Activated CD4-positive, alpha-beta memory T cell treated with anti-CD3 and anti-CD28 coated beads for 36 hours (primary cell): ENCODE data around the gene OR11G2. TPM values are rescaled to one million over a fixed set of nuclear protein-coding genes. Genes with fewer than 3 reads are reported as not detected.
"Not testable (repeated sequence)": the region's sequence is repeated elsewhere in the genome, so short reads cannot be mapped to it uniquely, and the experiment has no call there.

ENCODE experiments used
- CTCF ChIA-PET: fragments of 350-600 bp; sonication (Branson Sonifier 250); formaldehyde crosslinking; loops from one replicate; lab custom pipeline; 2021; ENCODE audit warnings: antibody characterized with exemption, inconsistent platforms; lab: Charles Lee
- POLR2A ChIA-PET: fragments of 350-600 bp; sonication (Branson Sonifier 250); formaldehyde crosslinking; loops from one replicate; lab custom pipeline; 2021; ENCODE audit warnings: antibody characterized with exemption; lab: Charles Lee
- DNase-seq: peaks from one replicate; pipeline ENCODE4 v3.0.0-alpha.2; 2020
- H3K27ac Mint-ChIP-seq: one replicate; pipeline ENCODE4 v1.8.0; 2021; ENCODE audit warnings: mixed read lengths
- H3K27me3 Mint-ChIP-seq: one replicate; pipeline ENCODE4 v1.8.0; 2021; ENCODE audit warnings: mixed read lengths
- H3K36me3 Mint-ChIP-seq: one replicate; pipeline ENCODE4 v1.8.0; 2021; ENCODE audit warnings: mixed read lengths
- H3K4me1 Mint-ChIP-seq: one replicate; pipeline ENCODE4 v1.8.0; 2021; ENCODE audit warnings: low read depth, mixed read lengths
- H3K4me3 Mint-ChIP-seq: one replicate; pipeline ENCODE4 v1.8.0; 2021; ENCODE audit warnings: mild to moderate bottlenecking, mixed read lengths
- H3K9me3 Mint-ChIP-seq: one replicate; pipeline ENCODE4 v1.8.0; 2021; ENCODE audit warnings: mixed read lengths
- intact Hi-C: fragments of 100-400 bp; cut with micrococcal nuclease; formaldehyde crosslinking; loops from one replicate; pipeline ENCODE4 v1.15.1; 2023
- total RNA-seq, 2 experiments: library from RNA; stranded (reverse); gene quantifications; one replicate each; pipeline ENCODE4 v1.2.3, GENCODE V29; 2021

Gene OR11G2
- total RNA-seq, 2 experiments from 2014 or later = not detected

- POLR2A ChIA-PET = no interaction called here
- Mint-ChIP-seq H3K27ac (no peak overlapping the region), H3K27me3 (no peaks in the 10 kb centered on the region), H3K36me3 (no peaks in the 10 kb centered on the region), H3K9me3 (no peaks in the 10 kb centered on the region), H3K4me1 (no peaks in the 10 kb centered on the region), H3K4me3 (no peak overlapping the region)
- DNase-seq = no peak
- CTCF ChIA-PET = no interaction called here
- intact Hi-C loops = no loop called here
These were observed 700 bp downstream of the OR11G2 start for GRCh38 chr14:20191396-20191795.

- intact Hi-C loops = no loop called here
- DNase-seq = no peak
- CTCF ChIA-PET = no interaction called here
- POLR2A ChIA-PET = no interaction called here
- Mint-ChIP-seq H3K27me3 (peaks cover 2% of the 10 kb centered on the region), H3K4me1 (no peaks in the 10 kb centered on the region), H3K9me3 (no peaks in the 10 kb centered on the region), H3K36me3 (no peaks in the 10 kb centered on the region), H3K27ac (no peak overlapping the region), H3K4me3 (no peak overlapping the region)
These were observed 3.4 kb downstream of the OR11G2 start for GRCh38 chr14:20194101-20194500.

GRCh38 chr14:20195170-20195569 is 4.5 kb downstream of the OR11G2 start:
- H3K4me3 Mint-ChIP-seq, H3K9me3 Mint-ChIP-seq, H3K27me3 Mint-ChIP-seq, H3K4me1 Mint-ChIP-seq, H3K36me3 Mint-ChIP-seq, CTCF ChIA-PET, intact Hi-C loops, POLR2A ChIA-PET, DNase-seq, H3K27ac Mint-ChIP-seq: not testable (repeated sequence)

- H3K36me3 Mint-ChIP-seq = no peaks in the 10 kb centered on the region
These were observed 5.2 kb downstream of the OR11G2 start for GRCh38 chr14:20195911-20196310.

GRCh38 chr14:20197459-20197858 is 6.8 kb downstream of the OR11G2 start:
- DNase-seq = no peak
- Mint-ChIP-seq H3K4me3 (no peak overlapping the region), H3K27ac (no peak overlapping the region), H3K27me3 (peaks cover 2% of the 10 kb centered on the region), H3K4me1 (no peaks in the 10 kb centered on the region), H3K9me3 (no peaks in the 10 kb centered on the region), H3K36me3 (no peaks in the 10 kb centered on the region)
- ChIA-PET POLR2A (no interaction called here), CTCF (no interaction called here)
- intact Hi-C loops = no loop called here

More at GRCh38 chr14:20195911-20196310, 5.2 kb downstream of the OR11G2 start:
- Mint-ChIP-seq H3K9me3 (no peaks in the 10 kb centered on the region), H3K4me1 (no peaks in the 10 kb centered on the region), H3K4me3 (no peak overlapping the region), H3K27me3 (peaks cover 2% of the 10 kb centered on the region), H3K27ac (no peak overlapping the region)
- intact Hi-C loops = no loop called here
- CTCF ChIA-PET = no interaction called here
- POLR2A ChIA-PET = no interaction called here
- DNase-seq = no peak

GRCh38 chr14:20198991-20199390 is 8.3 kb downstream of the OR11G2 start:
- Mint-ChIP-seq H3K27me3 (peaks cover 2% of the 10 kb centered on the region), H3K4me1 (no peaks in the 10 kb centered on the region), H3K27ac (no peak overlapping the region), H3K4me3 (no peak overlapping the region), H3K9me3 (no peaks in the 10 kb centered on the region), H3K36me3 (no peaks in the 10 kb centered on the region)
- POLR2A ChIA-PET = no interaction called here
- CTCF ChIA-PET = no interaction called here
- intact Hi-C loops = no loop called here
- no peak for DNase-seq

- Mint-ChIP-seq H3K4me3 (no peak overlapping the region), H3K9me3 (no peaks in the 10 kb centered on the region), H3K36me3 (no peaks in the 10 kb centered on the region), H3K27me3 (no peaks in the 10 kb centered on the region), H3K4me1 (no peaks in the 10 kb centered on the region), H3K27ac (no peak overlapping the region)
- POLR2A ChIA-PET = no interaction called here
- CTCF ChIA-PET = no interaction called here
- DNase-seq = no peak
- intact Hi-C loops = no loop called here
These were observed 14.0 kb downstream of the OR11G2 start for GRCh38 chr14:20204721-20205120.

- ChIA-PET CTCF (no interaction called here), POLR2A (no interaction called here)
- Mint-ChIP-seq H3K27me3 (no peaks in the 10 kb centered on the region), H3K4me1 (no peaks in the 10 kb centered on the region), H3K9me3 (no peaks in the 10 kb centered on the region), H3K4me3 (no peak overlapping the region), H3K36me3 (no peaks in the 10 kb centered on the region), H3K27ac (no peak overlapping the region)
- intact Hi-C loops = no loop called here
- DNase-seq = no peak
These were observed 18.9 kb downstream of the OR11G2 start for GRCh38 chr14:20209595-20209994.

GRCh38 chr14:20212406-20212805 is 21.7 kb downstream of the OR11G2 start:
- H3K9me3 Mint-ChIP-seq, DNase-seq, intact Hi-C loops, POLR2A ChIA-PET, H3K36me3 Mint-ChIP-seq, H3K4me1 Mint-ChIP-seq, H3K4me3 Mint-ChIP-seq, CTCF ChIA-PET, H3K27ac Mint-ChIP-seq, H3K27me3 Mint-ChIP-seq: not testable (repeated sequence)

GRCh38 chr14:20215196-20215595 is 24.5 kb downstream of the OR11G2 start:
- H3K9me3 Mint-ChIP-seq = no peaks in the 10 kb centered on the region
- H3K36me3 Mint-ChIP-seq = no peaks in the 10 kb centered on the region
- no peak overlapping the region for H3K27ac Mint-ChIP-seq
- no peak overlapping the region for H3K4me3 Mint-ChIP-seq
- no peak for DNase-seq
- H3K27me3 Mint-ChIP-seq = peaks cover 1% of the 10 kb centered on the region
- CTCF ChIA-PET = no interaction called here
- intact Hi-C loops = no loop called here
- H3K4me1 Mint-ChIP-seq = no peaks in the 10 kb centered on the region
- POLR2A ChIA-PET = no interaction called here

- no peaks in the 10 kb centered on the region for H3K36me3 Mint-ChIP-seq
- peaks cover 1% of the 10 kb centered on the region for H3K27me3 Mint-ChIP-seq
- DNase-seq = no peak
- no peak overlapping the region for H3K27ac Mint-ChIP-seq
- intact Hi-C loops = no loop called here
- H3K4me1 Mint-ChIP-seq = no peaks in the 10 kb centered on the region
- no peaks in the 10 kb centered on the region for H3K9me3 Mint-ChIP-seq
- CTCF ChIA-PET = no interaction called here
- no peak overlapping the region for H3K4me3 Mint-ChIP-seq
- POLR2A ChIA-PET = no interaction called here
These were observed 28.3 kb downstream of the OR11G2 start for GRCh38 chr14:20219033-20219432.

GRCh38 chr14:20223410-20223809 is 32.7 kb downstream of the OR11G2 start, which contains the start of gene OR11H6:
Gene OR11H6, plus strand, starts transcription at chr14:20223710. Its CDS starts 0 bp downstream, at chr14:20223710.
- intact Hi-C loops = no loop called here
- H3K4me3 Mint-ChIP-seq = no peak within 1 kb of the TSS

GRCh38 chr14:20228681-20229080 is 38.0 kb downstream of the OR11G2 start, which contains the start of gene OR11H7:
Gene OR11H7, plus strand, starts transcription at chr14:20228981.
- ChIA-PET CTCF (no interaction called here), POLR2A (no interaction called here)
- Mint-ChIP-seq H3K9me3 (peaks cover 17% of the 10 kb centered on the region), H3K4me1 (no peaks in the 10 kb centered on the region), H3K36me3 (no peaks in the 10 kb centered on the region), H3K27me3 (peaks cover 2% of the 10 kb centered on the region), H3K27ac (no peak within 1 kb of the TSS), H3K4me3 (no peak within 1 kb of the TSS)
- intact Hi-C loops = no loop called here
- DNase-seq = no peak

More at GRCh38 chr14:20223410-20223809, 32.7 kb downstream of the OR11G2 start, which contains the start of gene OR11H6:
- Mint-ChIP-seq H3K36me3 (no peaks in the 10 kb centered on the region), H3K27me3 (peaks cover 2% of the 10 kb centered on the region), H3K4me1 (no peaks in the 10 kb centered on the region), H3K27ac (no peak within 1 kb of the TSS), H3K9me3 (no peaks in the 10 kb centered on the region)
- DNase-seq = no peak
- POLR2A ChIA-PET = no interaction called here
- CTCF ChIA-PET = no interaction called here
